GM23338 (cell line): ENCODE measurements around the gene CARMIL1.

ENCODE experiments used
- CTCF ChIP-seq, 2 experiments: fragments of 200-600 bp in 1 of 2; sonication (generic) in 1 of 2; conservative IDR thresholded peaks; 2 replicates each; pipeline versions ENCODE4 v1.5.1 to v1.6.1; 2016 to 2017; ENCODE audit warnings: antibody characterized with exemption in 2 of 2, low read depth in 2 of 2, mild to moderate bottlenecking in 2 of 2, moderate library complexity in 1 of 2
- EZH2 ChIP-seq: fragments of 200-600 bp; sonication (generic); IDR thresholded peaks from one replicate; pipeline ENCODE4 v1.8.0; 2017; ENCODE audit warnings: antibody characterized with exemption, mild to moderate bottlenecking, low read depth; ENCODE audit not compliant: unreplicated experiment
- POLR2AphosphoS5 ChIP-seq: IDR thresholded peaks from 2 replicates; pipeline ENCODE4 v1.6.1; 2016; ENCODE audit warnings: antibody characterized with exemption, low read depth

GRCh38 chr6:25407431-25407830, 128.3 kb downstream of the CARMIL1 start:
- no peak for TF ChIP-seq CTCF (conservative IDR thresholded peaks at IDR 0.05; ENCODE audit: low read depth in 2 of 2)
- no peak for TF ChIP-seq POLR2AphosphoS5
- no peak for TF ChIP-seq EZH2
